Central memory CD4-positive, alpha-beta T cell (primary cell): ENCODE results near the gene SPINT1.

ENCODE experiments used
- DNase-seq: peaks from one replicate; pipeline ENCODE4 v3.0.0; 2022

Gene SPINT1

DNA sequence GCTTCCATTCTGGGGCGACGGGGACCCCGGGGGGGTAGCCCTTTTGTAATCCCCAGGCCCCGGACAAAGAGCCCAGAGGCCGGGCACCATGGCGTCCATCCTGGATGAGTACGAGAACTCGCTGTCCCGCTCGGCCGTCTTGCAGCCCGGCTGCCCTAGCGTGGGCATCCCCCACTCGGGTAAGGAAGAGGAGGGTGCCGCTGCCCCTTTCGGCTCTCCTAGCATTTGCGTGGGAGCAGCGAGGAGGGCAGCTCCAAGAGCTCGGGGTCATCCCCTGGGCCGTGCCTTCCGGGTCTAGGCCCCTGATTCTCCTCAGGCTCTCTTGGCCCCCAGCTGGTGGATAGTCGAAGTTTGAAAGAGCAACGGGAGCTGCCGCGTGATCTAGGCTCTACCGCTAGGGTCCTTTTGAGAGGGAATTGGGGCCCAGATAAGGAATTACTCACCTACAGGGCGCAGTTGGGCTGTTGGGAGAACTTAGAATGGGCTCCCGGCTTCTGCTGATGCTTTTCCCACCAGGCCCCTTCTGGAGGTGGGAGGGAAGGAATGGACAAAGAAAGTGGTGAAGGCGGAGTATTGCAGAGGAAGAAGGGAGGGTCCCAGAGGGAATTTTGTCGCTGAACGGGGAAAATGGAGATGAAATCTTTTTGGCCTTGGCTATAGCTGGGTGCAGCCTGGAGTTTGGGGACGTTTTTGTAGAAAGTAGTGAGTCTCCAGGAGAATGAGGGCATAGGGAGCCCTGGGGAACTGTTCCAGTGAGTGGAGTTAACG, 51.0 kb downstream of the SPINT1 start:
- DNase-seq = peak; percentile 54

DNA sequence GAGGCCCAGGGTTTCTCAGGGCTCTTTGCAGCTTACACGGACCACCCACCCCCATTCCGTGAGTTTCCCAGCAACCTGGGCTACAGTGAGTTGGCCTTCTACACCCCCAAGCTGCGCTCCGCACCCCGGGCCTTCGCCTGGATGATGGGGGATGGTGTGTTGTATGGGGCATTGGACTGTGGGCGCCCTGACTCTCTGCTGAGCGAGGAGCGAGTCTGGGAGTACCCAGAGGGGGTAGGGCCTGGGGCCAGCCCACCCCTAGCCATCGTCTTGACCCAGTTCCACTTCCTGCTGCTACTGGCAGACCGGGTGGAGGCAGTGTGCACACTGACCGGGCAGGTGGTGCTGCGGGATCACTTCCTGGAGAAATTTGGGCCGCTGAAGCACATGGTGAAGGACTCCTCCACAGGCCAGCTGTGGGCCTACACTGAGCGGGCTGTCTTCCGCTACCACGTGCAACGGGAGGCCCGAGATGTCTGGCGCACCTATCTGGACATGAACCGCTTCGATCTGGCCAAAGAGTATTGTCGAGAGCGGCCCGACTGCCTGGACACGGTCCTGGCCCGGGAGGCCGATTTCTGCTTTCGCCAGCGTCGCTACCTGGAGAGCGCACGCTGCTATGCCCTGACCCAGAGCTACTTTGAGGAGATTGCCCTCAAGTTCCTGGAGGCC, 55.8 kb downstream of the SPINT1 start:
- DNase-seq = no peak

DNA sequence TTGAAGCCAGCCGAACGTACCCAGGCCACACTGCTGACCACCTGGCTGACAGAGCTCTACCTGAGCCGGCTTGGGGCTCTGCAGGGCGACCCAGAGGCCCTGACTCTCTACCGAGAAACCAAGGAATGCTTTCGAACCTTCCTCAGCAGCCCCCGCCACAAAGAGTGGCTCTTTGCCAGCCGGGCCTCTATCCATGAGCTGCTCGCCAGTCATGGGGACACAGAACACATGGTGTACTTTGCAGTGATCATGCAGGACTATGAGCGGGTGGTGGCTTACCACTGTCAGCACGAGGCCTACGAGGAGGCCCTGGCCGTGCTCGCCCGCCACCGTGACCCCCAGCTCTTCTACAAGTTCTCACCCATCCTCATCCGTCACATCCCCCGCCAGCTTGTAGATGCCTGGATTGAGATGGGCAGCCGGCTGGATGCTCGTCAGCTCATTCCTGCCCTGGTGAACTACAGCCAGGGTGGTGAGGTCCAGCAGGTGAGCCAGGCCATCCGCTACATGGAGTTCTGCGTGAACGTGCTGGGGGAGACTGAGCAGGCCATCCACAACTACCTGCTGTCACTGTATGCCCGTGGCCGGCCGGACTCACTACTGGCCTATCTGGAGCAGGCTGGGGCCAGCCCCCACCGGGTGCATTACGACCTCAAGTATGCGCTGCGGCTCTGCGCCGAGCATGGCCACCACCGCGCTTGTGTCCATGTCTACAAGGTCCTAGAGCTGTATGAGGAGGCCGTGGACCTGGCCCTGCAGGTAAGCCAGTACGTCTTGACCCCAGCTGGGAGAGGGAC, 56.6 kb downstream of the SPINT1 start:
- no peak for DNase-seq

DNA sequence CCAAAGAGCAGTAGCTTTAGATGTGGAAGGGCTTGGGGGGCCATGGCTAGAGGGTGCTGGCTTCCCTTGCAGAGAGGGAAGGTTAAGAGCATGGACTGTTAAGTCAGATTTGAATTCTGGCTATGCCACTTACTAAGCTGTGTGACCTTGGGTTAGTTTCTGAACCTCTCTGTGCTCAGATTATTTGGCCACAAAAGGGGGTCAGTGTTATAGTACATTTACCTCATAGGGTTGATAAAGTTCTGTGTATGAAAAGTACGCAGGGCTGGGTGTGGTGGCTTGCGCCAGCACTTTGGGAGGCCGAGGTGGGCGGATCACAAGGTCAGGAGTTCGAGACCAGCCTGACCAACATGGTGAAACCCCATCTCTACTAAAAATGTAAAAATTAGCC, 57.2 kb downstream of the SPINT1 start:
- no peak for DNase-seq

DNA sequence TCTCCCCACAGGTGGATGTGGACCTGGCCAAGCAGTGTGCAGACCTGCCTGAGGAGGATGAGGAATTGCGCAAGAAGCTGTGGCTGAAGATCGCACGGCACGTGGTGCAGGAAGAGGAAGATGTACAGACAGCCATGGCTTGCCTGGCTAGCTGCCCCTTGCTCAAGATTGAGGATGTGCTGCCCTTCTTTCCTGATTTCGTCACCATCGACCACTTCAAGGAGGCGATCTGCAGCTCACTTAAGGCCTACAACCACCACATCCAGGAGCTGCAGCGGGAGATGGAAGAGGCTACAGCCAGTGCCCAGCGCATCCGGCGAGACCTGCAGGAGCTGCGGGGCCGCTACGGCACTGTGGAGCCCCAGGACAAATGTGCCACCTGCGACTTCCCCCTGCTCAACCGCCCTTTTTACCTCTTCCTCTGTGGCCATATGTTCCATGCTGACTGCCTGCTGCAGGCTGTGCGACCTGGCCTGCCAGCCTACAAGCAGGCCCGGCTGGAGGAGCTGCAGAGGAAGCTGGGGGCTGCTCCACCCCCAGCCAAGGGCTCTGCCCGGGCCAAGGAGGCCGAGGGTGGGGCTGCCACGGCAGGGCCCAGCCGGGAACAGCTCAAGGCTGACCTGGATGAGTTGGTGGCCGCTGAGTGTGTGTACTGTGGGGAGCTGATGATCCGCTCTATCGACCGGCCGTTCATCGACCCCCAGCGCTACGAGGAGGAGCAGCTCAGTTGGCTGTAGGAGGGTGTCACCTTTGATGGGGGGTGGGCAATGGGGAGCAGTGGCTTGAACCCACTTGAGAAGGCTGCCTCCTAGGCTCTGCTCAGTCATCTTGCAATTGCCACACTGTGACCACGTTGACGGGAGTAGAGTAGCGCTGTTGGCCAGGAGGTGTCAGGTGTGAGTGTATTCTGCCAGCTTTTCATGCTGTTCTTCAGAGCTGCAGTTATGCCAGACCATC, 59.0 kb downstream of the SPINT1 start:
- no peak for DNase-seq

DNA sequence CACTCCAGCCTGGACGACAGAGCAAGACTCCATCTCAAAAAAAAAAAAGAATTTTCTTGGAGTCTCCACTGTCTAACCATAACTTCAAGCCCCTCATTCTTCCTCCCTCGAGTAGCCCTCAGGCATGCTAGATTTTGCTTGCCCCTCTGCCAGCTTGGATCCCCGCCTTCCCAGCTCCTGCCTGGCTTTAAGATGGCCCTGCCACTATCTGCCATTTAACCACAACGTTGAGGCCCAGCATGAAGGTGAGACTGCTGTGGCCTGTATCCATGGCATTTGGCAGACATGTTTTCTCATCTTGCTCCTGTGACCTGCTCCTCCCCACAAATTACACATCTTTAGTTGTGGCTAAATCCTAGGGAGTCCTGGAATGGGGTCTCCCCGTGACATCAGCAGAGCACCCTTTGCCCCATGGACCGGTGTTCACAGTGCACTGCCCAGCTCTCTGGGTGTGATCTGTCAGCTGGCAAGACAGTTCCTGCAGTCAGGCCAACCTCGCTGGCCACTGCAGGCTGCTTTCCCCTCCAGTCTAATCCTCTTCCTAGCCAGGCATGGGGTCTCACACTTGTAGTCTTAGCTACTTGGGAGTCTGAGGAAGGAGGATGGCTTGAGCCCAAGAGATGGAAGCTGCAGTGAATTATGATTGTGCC, 60.8 kb downstream of the SPINT1 start:
- no peak for DNase-seq

DNA sequence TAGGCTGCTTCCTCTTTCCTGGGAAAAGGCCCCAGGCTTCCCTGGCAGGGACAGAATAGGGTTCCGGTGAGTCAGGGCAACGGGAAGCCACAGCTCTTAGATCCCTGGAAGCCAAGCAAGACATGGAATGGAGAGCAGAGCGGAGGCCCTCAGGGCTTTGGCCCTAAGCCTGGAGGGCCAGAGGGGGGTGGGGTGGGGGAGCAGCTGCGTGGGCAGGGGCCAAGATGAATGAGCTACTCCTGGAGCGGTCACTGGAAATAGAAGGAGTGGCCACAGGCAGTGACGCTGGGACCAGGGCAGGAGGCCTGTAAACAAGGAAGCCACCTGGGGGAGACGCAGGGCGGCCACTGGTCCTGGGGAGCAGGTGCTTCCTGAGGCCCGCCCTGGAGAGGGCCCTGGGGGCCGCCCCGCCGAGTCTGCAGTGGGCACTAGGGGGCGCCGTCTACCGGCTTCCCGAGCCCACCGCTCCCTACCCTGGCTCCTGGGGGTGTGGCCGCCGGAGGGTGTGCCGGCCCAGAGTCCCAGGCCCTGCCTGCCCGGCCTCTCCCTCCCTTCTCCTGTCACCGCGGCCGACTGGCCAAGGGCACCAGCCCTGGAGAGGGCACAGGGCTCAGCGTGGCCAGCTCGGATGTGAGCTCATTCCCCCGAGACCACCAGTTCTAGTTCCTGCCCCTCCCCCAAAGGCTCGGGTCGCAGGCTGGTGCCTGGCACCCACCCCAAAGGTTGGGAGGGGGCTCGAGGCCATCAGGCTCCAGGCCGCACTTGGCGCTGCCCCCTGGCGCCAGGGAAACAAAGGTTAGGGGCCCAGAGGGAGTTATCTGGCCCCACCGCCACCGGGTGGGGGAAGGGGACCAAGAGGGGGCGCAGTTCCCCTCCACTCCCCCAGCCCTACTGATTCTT, 62.5 kb downstream of the SPINT1 start:
- DNase-seq = peak; percentile 63

DNA sequence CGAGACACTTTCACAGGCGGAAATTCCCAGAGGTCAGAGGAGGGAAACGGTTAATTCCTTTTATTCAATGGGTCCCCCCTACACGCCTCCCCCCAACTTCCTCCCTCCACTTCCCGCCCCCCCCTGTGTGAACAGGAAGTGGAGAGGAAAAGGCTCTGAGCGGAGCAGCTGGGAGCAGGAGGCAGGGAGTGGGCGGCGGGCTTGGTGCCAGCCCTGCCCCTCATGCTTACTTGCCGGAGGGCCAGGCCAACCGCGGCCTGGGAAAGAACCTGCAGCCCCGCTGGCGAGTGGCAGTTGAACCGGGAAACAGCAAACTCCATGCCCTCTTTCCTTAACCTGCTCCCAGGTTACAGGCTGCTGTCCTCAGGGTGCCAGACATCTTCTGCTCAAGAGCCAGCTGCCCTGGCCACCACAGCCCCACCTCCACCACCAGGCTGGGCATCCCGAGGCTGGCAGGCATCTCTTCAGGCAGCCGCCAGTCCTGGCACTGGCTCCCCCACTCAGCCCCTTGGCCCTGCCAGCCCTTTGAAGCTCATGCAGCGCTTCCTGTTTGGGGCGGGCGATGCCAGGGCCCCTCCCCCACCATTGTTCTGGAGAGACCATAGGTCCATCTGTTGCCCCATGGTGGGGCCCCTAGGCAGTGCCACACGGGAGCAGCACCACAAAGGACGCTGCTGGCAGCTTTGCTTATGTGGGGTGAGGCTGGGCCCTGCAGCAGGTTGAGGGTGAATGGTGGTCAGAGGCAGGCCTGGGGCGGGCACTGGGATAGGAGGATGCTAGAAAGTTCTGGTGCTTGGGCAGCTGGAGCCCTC, 63.3 kb downstream of the SPINT1 start:
- DNase-seq = peak; percentile 54
